Measurements from ENCODE around the gene FBXO22.
"Not testable (repeated sequence)": the region's sequence is repeated elsewhere in the genome, so short reads cannot be mapped to it uniquely, and the experiment has no call there.

The FBXO22 gene

GRCh38 chr15:75903331-75904239 lies at the start of gene FBXO22:
FBXO22 (plus strand) TSS chr15:75903878; CDS start chr15:75903964, 86 bp downstream.
- DNase-seq: peak; percentile 91

GRCh38 chr15:75857886-75858285 lies 45.8 kb upstream of the FBXO22 start:
- no peak for DNase-seq

- no peak for DNase-seq
Observed at GRCh38 chr15:75861750-75862402, 41.8 kb upstream of the FBXO22 start.

- no peak for DNase-seq
Observed at GRCh38 chr15:75862796-75863195, 40.9 kb upstream of the FBXO22 start.

- no peak for DNase-seq
Observed at GRCh38 chr15:75864213-75865059, 39.2 kb upstream of the FBXO22 start.

GRCh38 chr15:75866045-75866444 lies 37.6 kb upstream of the FBXO22 start:
- DNase-seq: not testable (repeated sequence)

GRCh38 chr15:75866916-75867315 lies 36.8 kb upstream of the FBXO22 start:
- DNase-seq: no peak

- DNase-seq: no peak
Observed at GRCh38 chr15:75867449-75867848, 36.2 kb upstream of the FBXO22 start.

GRCh38 chr15:75868019-75868418 lies 35.7 kb upstream of the FBXO22 start:
- DNase-seq: no peak

GRCh38 chr15:75869446-75869845 lies 34.2 kb upstream of the FBXO22 start:
- DNase-seq: no peak

GRCh38 chr15:75871589-75871988 lies 32.1 kb upstream of the FBXO22 start:
- DNase-seq: not testable (repeated sequence)

GRCh38 chr15:75872403-75872990 lies 31.2 kb upstream of the FBXO22 start:
- no peak for DNase-seq

GRCh38 chr15:75884041-75884440 lies 19.6 kb upstream of the FBXO22 start:
- DNase-seq: no peak

GRCh38 chr15:75887178-75887577 lies 16.5 kb upstream of the FBXO22 start:
- no peak for DNase-seq

GRCh38 chr15:75891895-75892294 lies 11.8 kb upstream of the FBXO22 start:
- DNase-seq: no peak

GRCh38 chr15:75895731-75896130 lies 7.9 kb upstream of the FBXO22 start:
- no peak for DNase-seq

GRCh38 chr15:75900577-75900976 lies 3.1 kb upstream of the FBXO22 start:
- DNase-seq: no peak

- DNase-seq: peak; percentile 37
Observed at GRCh38 chr15:75902129-75902557, 1.5 kb upstream of the FBXO22 start.

- DNase-seq: no peak
Observed at GRCh38 chr15:75905231-75905630, 1.6 kb downstream of the FBXO22 start.

- not testable (repeated sequence) for DNase-seq
Observed at GRCh38 chr15:75910355-75910754, 6.7 kb downstream of the FBXO22 start.

- no peak for DNase-seq
Observed at GRCh38 chr15:75916978-75917377, 13.3 kb downstream of the FBXO22 start.

GRCh38 chr15:75918135-75918534 lies 14.5 kb downstream of the FBXO22 start:
- no peak for DNase-seq

GRCh38 chr15:75920079-75920478 lies 16.4 kb downstream of the FBXO22 start:
- peak; percentile 36 for DNase-seq

Measured in right hindlimb (tissue), 1 donor.